ENCODE data around the gene MCF2. TPM values are rescaled to one million over a fixed set of nuclear protein-coding genes. Genes with fewer than 3 reads are reported as not detected.

The MCF2 gene
- total RNA-seq, 1 experiment from 2014 or later, result 1.0 TPM

GRCh38 chrX:139554376-139554775, 153.6 kb downstream of the MCF2 start:
- H3K9me3 Mint-ChIP-seq, result no peaks in the 10 kb centered on the region
- DNase-seq (ENCODE audit: low spot score), result no peak
- ChIA-PET POLR2A (no interaction called here), CTCF (interaction anchor here (1.7 kb wide), 1 partner anchor 428 kb away, joined by 5 read pairs; no protein-coding TSS in a partner anchor)
- H3K27me3 Mint-ChIP-seq (ENCODE audit: low read depth), result no peaks in the 10 kb centered on the region
- no peaks in the 10 kb centered on the region for H3K36me3 Mint-ChIP-seq
- peaks cover 8% of the 10 kb centered on the region for H3K4me1 Mint-ChIP-seq
- TF ChIP-seq EMX1 (CRISPR knock-in tag; IDR thresholded peaks at IDR 0.05), result no peak
- TF ChIP-seq NFATC4 (CRISPR knock-in tag; IDR thresholded peaks at IDR 0.05), result no peak
- no peak for TF ChIP-seq PRDM15 (CRISPR knock-in tag; IDR thresholded peaks at IDR 0.05)
- no peak for TF ChIP-seq CTCF (IDR thresholded peaks at IDR 0.05)
- no peak for TF ChIP-seq HMGA2 (CRISPR knock-in tag; IDR thresholded peaks at IDR 0.05)
- TF ChIP-seq GABPB1 (CRISPR knock-in tag; IDR thresholded peaks at IDR 0.05), result no peak
- no peak for TF ChIP-seq STAT6 (CRISPR knock-in tag; conservative IDR thresholded peaks at IDR 0.05; ENCODE audit: low read depth)
- TF ChIP-seq AR (CRISPR knock-in tag; IDR thresholded peaks at IDR 0.05), result no peak
- no peak for TF ChIP-seq SMAD4 (CRISPR knock-in tag; IDR thresholded peaks at IDR 0.05)
- TF ChIP-seq ZNF121 (CRISPR knock-in tag; IDR thresholded peaks at IDR 0.05), result no peak
- no peak for TF ChIP-seq ZBTB43 (CRISPR knock-in tag; IDR thresholded peaks at IDR 0.05)
- no peak for TF ChIP-seq ZSCAN18 (CRISPR knock-in tag; IDR thresholded peaks at IDR 0.05)
- ATAC-seq, result no peak
- no peak overlapping the region for H3K27ac Mint-ChIP-seq
- H3K4me3 Mint-ChIP-seq, result no peak overlapping the region
